K562 (cell line): ENCODE data around the gene DPH2. TPM values are rescaled to one million over a fixed set of nuclear protein-coding genes. Genes with fewer than 3 reads are reported as not detected.

Experiments
- ASH1L ChIP-seq: fragments of 450-650 bp; IDR thresholded peaks from 2 replicates; pipeline ENCODE4 v1.6.1; 2018; ENCODE audit warnings: borderline replicate concordance, mild to moderate bottlenecking, low read depth; ENCODE audit not compliant: partially characterized antibody
- ATF6 ChIP-seq: sonication (generic); formaldehyde crosslinking; IDR thresholded peaks from 2 replicates; pipeline ENCODE4 v1.4.0; 2020; ENCODE audit warnings: mild to moderate bottlenecking, missing genetic modification reagents
- BRCA1 ChIP-seq, 2 experiments: fragments of 450-650 bp in 1 of 2; sonication (generic) in 1 of 2; formaldehyde crosslinking in 1 of 2; IDR thresholded peaks; 2 replicates each; pipeline versions ENCODE4 v1.5.0 to v1.6.1; 2017 to 2020; ENCODE audit warnings: mild to moderate bottlenecking in 1 of 2, missing genetic modification reagents in 1 of 2
- ESRRB ChIP-seq: fragments of 250-450 bp; sonication (Bioruptor Pico); IDR thresholded peaks from 2 replicates; pipeline ENCODE4 v1.5.0; 2020; ENCODE audit warnings: mild to moderate bottlenecking, moderate library complexity, borderline replicate concordance
- GABPB1 ChIP-seq: sonication (generic); formaldehyde crosslinking; IDR thresholded peaks from 2 replicates; pipeline ENCODE4 v1.8.0; 2022; ENCODE audit warnings: mild to moderate bottlenecking, missing genetic modification reagents
- HNRNPH1 ChIP-seq: fragments of 200-400 bp; formaldehyde crosslinking; optimal IDR thresholded peaks from 2 replicates; pipeline ENCODE3; 2017; ENCODE audit warnings: low read depth, mild to moderate bottlenecking, low read length, moderate library complexity
- KAT8 ChIP-seq: fragments of 450-650 bp; IDR thresholded peaks from 2 replicates; pipeline ENCODE4 v1.6.1; 2016; ENCODE audit warnings: low read depth, mild to moderate bottlenecking
- NCOR1 ChIP-seq: fragments of 450-650 bp; IDR thresholded peaks from 2 replicates; pipeline ENCODE4 v1.6.1; 2016; ENCODE audit warnings: mild to moderate bottlenecking, moderate library complexity
- NR2C2 ChIP-seq, 2 experiments: fragments of 200-800 bp in 1 of 2; sonication (Bioruptor generic) in 1 of 2; sonication (generic) in 1 of 2; formaldehyde crosslinking in 1 of 2; IDR thresholded peaks; 2 replicates each; pipeline versions ENCODE4 v1.6.1 to v1.8.0; 2016 to 2022; ENCODE audit warnings: mild to moderate bottlenecking in 1 of 2, missing compliant biosample characterization in 1 of 2, missing genetic modification characterization in 1 of 2, missing genetic modification reagents in 1 of 2
- RBM14 ChIP-seq: fragments of 200-400 bp; formaldehyde crosslinking; IDR thresholded peaks from 2 replicates; pipeline ENCODE4 v1.6.1; 2018; ENCODE audit warnings: low read depth, mild to moderate bottlenecking, low read length, moderate library complexity, borderline replicate concordance; ENCODE audit not compliant: insufficient read depth
- SREBF2 ChIP-seq: sonication (generic); formaldehyde crosslinking; IDR thresholded peaks from 2 replicates; pipeline ENCODE4 v1.4.0; 2020; ENCODE audit warnings: mild to moderate bottlenecking, missing genetic modification reagents
- SRSF9 ChIP-seq: fragments of 200-400 bp; formaldehyde crosslinking; IDR thresholded peaks from 2 replicates; pipeline ENCODE4 v1.6.1; 2017; ENCODE audit warnings: low read depth, low read length, borderline replicate concordance
- STAT5A ChIP-seq: IDR thresholded peaks from 2 replicates; pipeline ENCODE4 v1.6.1; 2012; ENCODE audit warnings: low read length, inconsistent platforms, borderline replicate concordance
- TCF3 ChIP-seq: sonication (generic); formaldehyde crosslinking; IDR thresholded peaks from 2 replicates; pipeline ENCODE4 v1.4.0; 2020; ENCODE audit warnings: mild to moderate bottlenecking, missing genetic modification reagents
- ZEB2 ChIP-seq: fragments of 450-650 bp; IDR thresholded peaks from 2 replicates; pipeline ENCODE4 v1.6.1; 2016
- ZNF24 ChIP-seq: fragments of 450-650 bp; IDR thresholded peaks from 2 replicates; pipeline ENCODE4 v1.6.1; 2016
- ZNF347 ChIP-seq: fragments of 450-650 bp; formaldehyde crosslinking; IDR thresholded peaks from 2 replicates; pipeline ENCODE4 v1.4.0; 2020; ENCODE audit warnings: low read depth, mild to moderate bottlenecking, moderate library complexity
- ZSCAN29 ChIP-seq: fragments of 450-650 bp; IDR thresholded peaks from 2 replicates; pipeline ENCODE4 v1.6.1; 2017
- polyA plus RNA-seq, 8 experiments: library from polyadenylated mRNA; depleted of rRNA in 4 of 8; stranded (reverse) in 5 of 8; unstranded in 3 of 8; fragments of >200 nt; fragmentation: Nextera tagmentation in 2 of 8; fragmentation: Illumina TruSeq in 1 of 8; extraction: Ambion mirVana in 2 of 8; extraction: Trizol in 1 of 8; gene quantifications; 2 replicates each; pipeline versions ENCODE4 v1.2.1 to v1.2.3, GENCODE V29; 2011 to 2014; ENCODE audit warnings: inconsistent platforms in 1 of 8, missing spikeins in 1 of 8
- total RNA-seq, 7 experiments: library from RNA; depleted of rRNA in 6 of 7; stranded (reverse); fragments of >200 nt in 6 of 7; fragmentation: Illumina TruSeq in 2 of 7; extraction: Trizol in 2 of 7; gene quantifications; 2 replicates each; pipeline versions ENCODE4 v1.2.1 to v1.2.3, GENCODE V29; 2011 to 2021; ENCODE audit warnings: low replicate concordance in 1 of 7
- TF ChIP-seq, protein P1 (sequence below): fragments of 450-650 bp; IDR thresholded peaks from 2 replicates; pipeline ENCODE4 v1.6.1; 2016; ENCODE audit warnings: borderline replicate concordance
- TF ChIP-seq, protein P2 (sequence below): fragments of 250-450 bp; sonication (Bioruptor Pico); IDR thresholded peaks from 2 replicates; pipeline ENCODE4 v1.5.1; 2021; ENCODE audit warnings: mild to moderate bottlenecking
- TF ChIP-seq, protein P3 (sequence below): fragments of 250-450 bp; sonication (Bioruptor Pico); IDR thresholded peaks from 2 replicates; pipeline ENCODE4 v1.4.0; 2020; ENCODE audit warnings: mild to moderate bottlenecking

DPH2 gene
- total and polyA plus RNA-seq, 9 of the 15 experiments (the other 6 are each of a cell fraction or from before 2014, with no cell fraction given), result 17.9 to 94.1 (median 68.1) TPM

DNA sequence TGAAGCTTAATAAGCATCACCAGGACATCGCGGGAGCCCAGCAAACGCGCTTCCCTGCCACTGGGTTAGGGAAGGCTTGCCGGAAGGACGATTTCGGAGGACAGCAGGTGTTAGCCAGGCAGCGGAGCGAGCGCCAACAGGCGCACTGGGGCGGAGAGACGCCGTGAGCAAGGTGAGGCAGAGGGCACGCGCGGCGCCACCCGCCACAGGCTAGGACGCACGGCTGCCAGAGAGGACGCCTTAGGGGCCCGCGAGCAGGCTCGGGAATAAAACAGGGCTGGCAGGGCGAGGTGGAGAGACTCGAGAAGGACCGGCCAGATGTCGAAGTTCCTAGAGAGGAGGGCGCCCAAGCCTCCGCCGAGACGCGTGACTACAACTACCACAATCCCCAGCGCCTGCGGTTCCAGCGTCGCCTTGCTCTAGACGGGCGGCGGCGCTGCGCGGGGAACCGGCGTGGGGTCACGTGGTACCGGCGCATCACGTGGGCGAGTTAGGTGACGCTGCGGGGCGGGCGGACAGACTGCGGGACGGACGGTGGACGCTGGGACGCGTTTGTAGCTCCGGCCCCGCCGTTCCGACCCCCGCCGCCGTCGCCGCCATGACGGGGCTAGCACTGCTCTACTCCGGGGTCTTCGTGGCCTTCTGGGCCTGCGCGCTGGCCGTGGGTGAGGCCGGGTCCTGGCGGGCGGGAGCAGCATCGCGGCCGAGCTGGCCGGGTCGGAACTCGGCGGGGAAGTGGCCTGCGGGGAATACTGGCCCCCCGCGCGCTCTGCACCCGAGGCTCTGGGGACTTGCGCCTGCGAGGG lies 4.8 kb downstream of the DPH2 start, which contains the start of gene ATP6V0B (continued):
- TF ChIP-seq ATF6 (CRISPR knock-in tag) (peak; percentile 92; the same call in 1 of the 2 replicates), ESRRB (CRISPR knock-in tag) (no peak), GABPB1 (CRISPR knock-in tag) (peak; percentile 85), SREBF2 (CRISPR knock-in tag) (no peak), BRCA1 (IDR thresholded peaks at IDR 0.05) (no peak), BRCA1 (CRISPR knock-in tag; IDR thresholded peaks at IDR 0.05) (no peak), STAT5A (no peak; the same call in 1 of the 2 replicates), RBM14 (0 out of 2 replicates have a peak, but pooled peaks have one; percentile 43), TCF3 (no peak), NCOR1 (no peak), SRSF9 (no peak), KAT8 (no peak), ZEB2 (no peak), ZNF24 (0 out of 2 replicates have a peak, but pooled peaks have one; percentile 45), ZNF347 (CRISPR knock-in tag) (no peak), ZSCAN29 (no peak), HNRNPH1 (no peak), NR2C2 (CRISPR knock-in tag; IDR thresholded peaks at IDR 0.05) (peak; percentile 90), NR2C2 (tag; IDR thresholded peaks at IDR 0.05) (peak; percentile 91), ASH1L (no peak)
- TF ChIP-seq, protein P1, sequence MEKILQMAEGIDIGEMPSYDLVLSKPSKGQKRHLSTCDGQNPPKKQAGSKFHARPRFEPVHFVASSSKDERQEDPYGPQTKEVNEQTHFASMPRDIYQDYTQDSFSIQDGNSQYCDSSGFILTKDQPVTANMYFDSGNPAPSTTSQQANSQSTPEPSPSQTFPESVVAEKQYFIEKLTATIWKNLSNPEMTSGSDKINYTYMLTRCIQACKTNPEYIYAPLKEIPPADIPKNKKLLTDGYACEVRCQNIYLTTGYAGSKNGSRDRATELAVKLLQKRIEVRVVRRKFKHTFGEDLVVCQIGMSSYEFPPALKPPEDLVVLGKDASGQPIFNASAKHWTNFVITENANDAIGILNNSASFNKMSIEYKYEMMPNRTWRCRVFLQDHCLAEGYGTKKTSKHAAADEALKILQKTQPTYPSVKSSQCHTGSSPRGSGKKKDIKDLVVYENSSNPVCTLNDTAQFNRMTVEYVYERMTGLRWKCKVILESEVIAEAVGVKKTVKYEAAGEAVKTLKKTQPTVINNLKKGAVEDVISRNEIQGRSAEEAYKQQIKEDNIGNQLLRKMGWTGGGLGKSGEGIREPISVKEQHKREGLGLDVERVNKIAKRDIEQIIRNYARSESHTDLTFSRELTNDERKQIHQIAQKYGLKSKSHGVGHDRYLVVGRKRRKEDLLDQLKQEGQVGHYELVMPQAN, result peak; percentile 66; the same call in 1 of the 2 replicates
- TF ChIP-seq, protein P2, sequence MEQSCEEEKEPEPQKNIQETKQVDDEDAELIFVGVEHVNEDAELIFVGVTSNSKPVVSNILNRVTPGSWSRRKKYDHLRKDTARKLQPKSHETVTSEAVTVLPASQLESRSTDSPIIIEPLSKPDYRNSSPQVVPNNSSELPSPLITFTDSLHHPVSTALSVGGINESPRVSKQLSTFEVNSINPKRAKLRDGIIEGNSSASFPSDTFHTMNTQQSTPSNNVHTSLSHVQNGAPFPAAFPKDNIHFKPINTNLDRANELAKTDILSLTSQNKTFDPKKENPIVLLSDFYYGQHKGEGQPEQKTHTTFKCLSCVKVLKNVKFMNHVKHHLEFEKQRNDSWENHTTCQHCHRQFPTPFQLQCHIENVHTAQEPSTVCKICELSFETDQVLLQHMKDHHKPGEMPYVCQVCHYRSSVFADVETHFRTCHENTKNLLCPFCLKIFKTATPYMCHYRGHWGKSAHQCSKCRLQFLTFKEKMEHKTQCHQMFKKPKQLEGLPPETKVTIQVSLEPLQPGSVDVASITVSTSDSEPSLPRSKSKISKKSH, result no peak
- TF ChIP-seq, protein P3, sequence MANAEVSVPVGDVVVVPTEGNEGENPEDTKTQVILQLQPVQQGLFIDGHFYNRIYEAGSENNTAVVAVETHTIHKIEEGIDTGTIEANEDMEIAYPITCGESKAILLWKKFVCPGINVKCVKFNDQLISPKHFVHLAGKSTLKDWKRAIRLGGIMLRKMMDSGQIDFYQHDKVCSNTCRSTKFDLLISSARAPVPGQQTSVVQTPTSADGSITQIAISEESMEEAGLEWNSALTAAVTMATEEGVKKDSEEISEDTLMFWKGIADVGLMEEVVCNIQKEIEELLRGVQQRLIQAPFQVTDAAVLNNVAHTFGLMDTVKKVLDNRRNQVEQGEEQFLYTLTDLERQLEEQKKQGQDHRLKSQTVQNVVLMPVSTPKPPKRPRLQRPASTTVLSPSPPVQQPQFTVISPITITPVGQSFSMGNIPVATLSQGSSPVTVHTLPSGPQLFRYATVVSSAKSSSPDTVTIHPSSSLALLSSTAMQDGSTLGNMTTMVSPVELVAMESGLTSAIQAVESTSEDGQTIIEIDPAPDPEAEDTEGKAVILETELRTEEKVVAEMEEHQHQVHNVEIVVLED (CRISPR knock-in tag), result peak; percentile 99
